ENCODE data around the gene FSTL5. TPM values are rescaled to one million over a fixed set of nuclear protein-coding genes. Genes with fewer than 3 reads are reported as not detected.

The FSTL5 gene
- total RNA-seq, 2 donors from 2014 or later = 0.24 to 1.1 TPM

GRCh38 chr4:161359491-161359890 is 804.3 kb downstream of the FSTL5 start:
- H3K36me3 Mint-ChIP-seq (ENCODE audit: low read depth) = no peaks in the 10 kb centered on the region
- peaks cover 6% of the 10 kb centered on the region for H3K4me1 Mint-ChIP-seq
- WGBS, 2 experiments (ENCODE audit: insufficient coverage in 1 of 2, insufficient read length in 1 of 2) = 93% methylated on average over 2 of the region's 2 CpGs; no CpG with 5 or more reads in 1 of the 2 experiments
- no peaks in the 10 kb centered on the region for H3K27me3 Mint-ChIP-seq (ENCODE audit: insufficient read depth)
- H3K4me3 Mint-ChIP-seq = no peak overlapping the region
- H3K27ac Mint-ChIP-seq = no peak overlapping the region
- H3K9me3 Mint-ChIP-seq = no peaks in the 10 kb centered on the region
- TF ChIP-seq CTCF (conservative IDR thresholded peaks at IDR 0.05) = no peak
- Histone ChIP-seq H3K27me3 (ENCODE audit: control insufficient read depth, insufficient read depth, low read length, poor library complexity, severe bottlenecking) (no peaks in the 10 kb centered on the region), H3K4me1 (ENCODE audit: control insufficient read depth, insufficient read depth, low read length) (no peaks in the 10 kb centered on the region), H3K9me3 (ENCODE audit: control insufficient read depth, low read length) (peaks cover 4% of the 10 kb centered on the region), H3K4me3 (ENCODE audit: low read length) (no peak overlapping the region), H3K27ac (ENCODE audit: low read depth, low read length) (no peak overlapping the region), H3K36me3 (ENCODE audit: control insufficient read depth, insufficient read depth, low read length) (no peaks in the 10 kb centered on the region), H3K9ac (ENCODE audit: extremely low read depth, low read length, poor library complexity, severe bottlenecking) (no peak overlapping the region)
- DNase-seq = no peak

GRCh38 chr4:161356351-161356750 is 807.4 kb downstream of the FSTL5 start:
- WGBS, 2 experiments (ENCODE audit: insufficient coverage in 1 of 2, insufficient read length in 1 of 2) = 95% methylated on average over 3 of the region's 3 CpGs; no CpG with 5 or more reads in 1 of the 2 experiments
- DNase-seq = no peak
- no peaks in the 10 kb centered on the region for H3K27me3 Mint-ChIP-seq (ENCODE audit: insufficient read depth)

GRCh38 chr4:161350946-161351345 is 812.9 kb downstream of the FSTL5 start:
- Histone ChIP-seq H3K27ac (ENCODE audit: low read depth, low read length) (no peak overlapping the region), H3K4me1 (ENCODE audit: control insufficient read depth, insufficient read depth, low read length) (no peaks in the 10 kb centered on the region), H3K36me3 (ENCODE audit: control insufficient read depth, insufficient read depth, low read length) (no peaks in the 10 kb centered on the region), H3K9ac (ENCODE audit: extremely low read depth, low read length, poor library complexity, severe bottlenecking) (no peak overlapping the region), H3K9me3 (ENCODE audit: control insufficient read depth, low read length) (no peaks in the 10 kb centered on the region), H3K4me3 (ENCODE audit: low read length) (no peak overlapping the region), H3K27me3 (ENCODE audit: control insufficient read depth, insufficient read depth, low read length, poor library complexity, severe bottlenecking) (no peaks in the 10 kb centered on the region)
- H3K27me3 Mint-ChIP-seq (ENCODE audit: insufficient read depth) = no peaks in the 10 kb centered on the region
- no peaks in the 10 kb centered on the region for H3K36me3 Mint-ChIP-seq (ENCODE audit: low read depth)
- peaks cover 5% of the 10 kb centered on the region for H3K4me1 Mint-ChIP-seq
- WGBS, 2 experiments (ENCODE audit: insufficient coverage in 1 of 2, insufficient read length in 1 of 2) = 92 to 100% methylated on average over 1 to 3 of the region's 3 CpGs
- TF ChIP-seq CTCF (conservative IDR thresholded peaks at IDR 0.05) = no peak
- no peak for DNase-seq
- H3K9me3 Mint-ChIP-seq = no peaks in the 10 kb centered on the region
- H3K27ac Mint-ChIP-seq = no peak overlapping the region
- H3K4me3 Mint-ChIP-seq = no peak overlapping the region

More at GRCh38 chr4:161356351-161356750, 807.4 kb downstream of the FSTL5 start:
- Mint-ChIP-seq H3K4me1 (no peaks in the 10 kb centered on the region), H3K36me3 (ENCODE audit: low read depth) (no peaks in the 10 kb centered on the region), H3K9me3 (no peaks in the 10 kb centered on the region), H3K4me3 (no peak overlapping the region), H3K27ac (no peak overlapping the region)
- no peak overlapping the region for H3K27ac ChIP-seq (ENCODE audit: low read depth, low read length)
- TF ChIP-seq CTCF (conservative IDR thresholded peaks at IDR 0.05) = no peak
- no peaks in the 10 kb centered on the region for H3K4me1 ChIP-seq (ENCODE audit: control insufficient read depth, insufficient read depth, low read length)
- no peaks in the 10 kb centered on the region for H3K27me3 ChIP-seq (ENCODE audit: control insufficient read depth, insufficient read depth, low read length, poor library complexity, severe bottlenecking)
- peaks cover 4% of the 10 kb centered on the region for H3K9me3 ChIP-seq (ENCODE audit: control insufficient read depth, low read length)
- no peak overlapping the region for H3K4me3 ChIP-seq (ENCODE audit: low read length)
- H3K9ac ChIP-seq (ENCODE audit: extremely low read depth, low read length, poor library complexity, severe bottlenecking) = no peak overlapping the region
- no peaks in the 10 kb centered on the region for H3K36me3 ChIP-seq (ENCODE audit: control insufficient read depth, insufficient read depth, low read length)

All from endodermal cell (in vitro differentiated cells).